Measurements from ENCODE around the gene SEMA5A.

The SEMA5A gene

DNA sequence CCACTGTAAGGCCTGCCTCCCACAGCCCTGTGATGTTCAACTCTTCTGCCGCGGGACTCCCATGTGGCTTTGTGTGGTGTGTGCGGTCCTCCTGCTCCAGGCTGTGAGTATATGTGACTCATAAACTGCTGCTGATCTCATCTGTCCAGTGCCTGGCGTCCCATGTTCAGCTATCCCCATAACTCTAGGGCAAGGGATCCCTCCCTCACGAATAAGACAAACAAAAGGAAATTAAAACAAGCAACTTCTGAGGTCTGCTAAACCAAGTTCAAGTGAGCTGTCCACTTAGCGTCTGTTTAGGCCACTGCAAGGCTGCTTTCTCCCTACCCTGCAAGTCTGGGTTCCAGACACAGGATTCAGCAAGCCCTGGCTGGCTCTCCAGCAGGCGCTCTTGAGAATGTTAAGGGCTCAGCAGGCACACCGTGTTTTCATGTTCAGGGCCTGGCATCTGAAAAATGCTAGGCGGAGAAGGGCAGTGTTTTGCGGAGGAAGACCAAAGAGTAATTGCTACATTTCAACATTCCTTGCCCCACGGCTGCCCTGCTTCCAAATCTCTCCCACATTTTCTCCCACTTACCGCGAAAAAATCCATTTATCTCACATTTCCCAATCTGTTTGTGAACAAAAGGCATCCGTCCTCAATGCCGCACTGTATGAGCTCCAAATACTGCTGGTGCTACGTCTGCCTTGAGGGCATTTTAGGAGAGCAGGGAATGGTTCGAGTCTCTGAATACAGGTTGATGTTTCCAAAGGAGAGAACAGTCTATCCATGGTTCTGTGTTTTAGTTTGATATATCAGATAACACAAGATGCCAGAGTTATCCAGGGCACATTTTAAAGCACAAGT, 280.2 kb downstream of the SEMA5A start:
- no peak for DNase-seq (ENCODE audit: low spot score)

DNA sequence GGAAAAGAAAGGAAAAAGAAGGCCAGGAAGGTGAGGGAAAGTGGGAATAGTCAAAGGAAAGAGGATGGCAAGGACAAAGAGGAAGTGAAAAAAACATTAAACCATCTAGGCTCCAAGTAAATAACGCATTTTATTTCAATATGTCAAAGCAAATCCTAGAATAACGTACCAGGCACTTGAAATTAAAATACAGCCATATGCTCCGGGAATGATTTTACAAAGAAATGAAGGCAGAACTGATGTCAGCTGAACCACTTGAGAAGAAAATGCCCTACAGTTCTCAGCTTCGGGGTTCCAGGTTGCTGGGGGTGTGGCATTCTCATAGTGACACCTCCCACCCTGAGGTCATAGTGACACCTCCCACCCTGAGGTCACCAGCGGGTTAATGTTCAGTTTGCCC, 281.6 kb downstream of the SEMA5A start:
- DNase-seq (ENCODE audit: low spot score) = no peak

DNA sequence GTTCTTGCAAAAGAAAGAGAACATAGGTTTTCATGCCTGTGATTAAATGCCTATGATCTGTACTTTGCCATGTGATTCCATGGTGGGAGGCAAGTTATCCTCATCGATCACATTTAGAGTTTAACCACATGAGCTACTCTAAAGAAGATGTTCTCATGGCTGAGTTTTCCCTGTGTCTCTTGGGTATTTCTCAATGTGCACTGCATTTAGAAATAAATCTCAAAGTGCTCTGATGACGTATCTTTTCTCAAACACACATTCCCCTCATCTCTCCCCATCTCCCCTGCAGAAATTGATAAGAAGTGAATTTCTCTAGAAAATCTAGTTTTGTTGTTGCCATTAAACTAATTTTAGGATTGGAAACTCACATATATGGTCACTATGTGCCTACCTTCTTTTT, 282.2 kb downstream of the SEMA5A start:
- no peak for DNase-seq (ENCODE audit: low spot score)

DNA sequence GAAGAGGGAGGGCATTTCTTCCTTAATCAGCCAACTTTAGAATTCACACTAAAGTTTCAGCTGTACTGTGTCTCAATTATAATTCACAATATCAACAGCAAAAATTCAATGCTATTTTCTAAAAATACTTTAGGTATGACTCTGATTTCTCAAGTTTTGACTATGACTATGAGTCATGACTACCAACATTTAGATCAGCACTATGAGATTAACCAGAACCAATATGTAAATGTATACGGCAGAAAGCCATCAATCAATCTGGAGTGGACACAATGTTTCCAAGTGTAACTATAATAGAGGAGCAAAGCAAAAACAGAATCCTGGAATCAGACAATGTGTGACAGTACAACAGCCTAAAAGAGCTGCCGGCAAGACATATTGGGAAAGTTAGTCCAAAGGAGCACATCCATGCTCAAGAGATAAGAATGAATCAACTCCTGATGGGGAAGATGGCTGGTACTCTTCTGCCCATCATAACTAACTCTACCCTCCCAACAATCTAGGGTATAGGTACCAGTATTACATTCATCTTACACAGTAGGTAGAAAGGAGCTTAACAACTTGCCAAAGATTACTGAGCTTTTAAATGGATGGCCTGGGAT, 294.4 kb downstream of the SEMA5A start:
- DNase-seq (ENCODE audit: low spot score) = no peak

DNA sequence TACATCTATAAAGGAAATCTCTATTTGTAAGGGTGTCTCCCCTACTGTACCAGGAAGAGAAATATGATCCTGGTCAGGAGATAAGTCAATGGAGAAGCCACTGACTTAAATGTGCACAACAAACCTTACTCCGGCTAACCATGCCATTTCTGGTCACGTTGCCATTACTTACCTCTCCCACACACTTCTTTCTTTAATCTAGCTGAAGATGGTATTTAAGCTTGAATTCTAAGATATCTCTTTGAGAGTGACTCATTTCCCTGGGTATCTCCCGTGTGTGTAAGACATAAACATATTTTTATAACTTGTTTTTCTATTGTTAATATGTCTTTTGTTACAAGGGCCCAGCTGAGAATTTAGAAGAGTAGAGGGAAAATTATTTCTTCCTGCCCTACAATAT, 296.6 kb downstream of the SEMA5A start:
- DNase-seq (ENCODE audit: low spot score) = no peak

DNA sequence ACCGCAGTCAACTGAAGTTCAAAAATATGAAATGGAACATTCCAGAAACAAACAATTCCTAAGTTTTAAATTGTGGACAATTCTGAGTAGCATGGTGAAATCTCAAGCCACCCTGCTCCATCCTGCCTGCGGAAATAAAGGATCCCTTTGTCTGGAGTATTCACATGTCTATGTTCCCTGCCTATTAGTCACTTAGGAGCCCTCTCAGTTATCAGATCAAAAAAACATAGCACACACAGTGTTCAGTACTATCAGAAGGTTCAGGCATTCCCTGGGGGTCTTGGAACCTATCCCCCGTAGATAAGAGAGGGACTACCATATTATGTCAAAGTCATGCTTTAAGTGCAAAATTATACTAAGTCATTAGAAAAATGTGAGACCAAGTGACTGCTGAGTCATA, 300.8 kb downstream of the SEMA5A start:
- DNase-seq (ENCODE audit: low spot score) = no peak

DNA sequence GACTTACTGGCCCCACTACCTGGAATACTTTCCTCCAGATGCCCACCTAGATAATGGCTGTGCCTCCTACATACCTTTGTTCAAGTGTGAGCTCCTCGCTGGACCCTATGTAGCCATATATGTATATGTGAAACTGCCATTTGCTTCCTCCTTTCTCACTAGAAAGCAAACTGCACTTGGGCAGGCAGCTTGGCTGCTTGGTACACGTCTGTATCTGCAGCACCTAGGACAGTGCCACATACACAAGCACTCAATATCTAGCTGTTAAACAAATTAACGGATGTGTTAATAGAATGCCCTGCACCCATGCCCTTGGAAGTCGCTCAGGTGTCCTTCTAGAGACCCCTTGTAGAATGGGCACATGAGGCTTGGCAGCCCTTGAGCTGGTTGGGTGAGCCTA, 301.5 kb downstream of the SEMA5A start:
- no peak for DNase-seq (ENCODE audit: low spot score)

DNA sequence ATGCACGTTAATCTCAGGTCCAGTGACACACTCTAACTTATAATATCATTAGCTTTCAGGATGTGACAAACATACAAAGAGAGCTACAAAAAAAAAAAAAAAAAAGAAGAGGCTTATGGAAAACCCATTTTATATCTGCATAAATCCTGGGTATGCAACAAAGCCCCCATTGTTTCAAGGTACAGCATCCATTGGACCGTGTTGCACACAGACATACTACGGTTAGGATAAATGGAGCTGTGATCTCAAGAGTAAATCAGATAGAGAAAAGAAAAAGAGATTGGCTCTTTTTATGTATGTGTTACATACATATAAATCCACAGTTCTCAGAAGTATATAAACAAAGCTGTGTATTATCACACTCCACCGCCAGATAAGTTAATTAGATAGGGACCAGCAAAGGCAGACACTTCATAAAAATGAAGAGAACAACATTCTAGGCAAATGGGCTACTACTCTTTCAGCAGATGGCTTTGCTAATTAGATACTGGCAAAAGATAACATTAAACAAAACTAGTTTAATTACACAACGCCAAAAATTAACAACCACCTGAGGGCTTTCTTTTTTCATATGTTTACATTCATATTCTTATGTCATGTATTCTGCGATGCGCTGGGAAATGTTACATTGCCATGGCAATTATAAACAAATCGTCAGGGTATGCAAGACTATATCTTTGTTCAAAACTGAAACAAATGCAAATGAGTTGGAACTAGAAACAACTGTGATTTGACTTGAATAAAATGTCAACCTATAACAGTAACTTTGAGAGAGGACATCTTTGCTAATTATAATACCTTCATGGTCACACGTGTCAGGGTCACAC, 304.2 kb downstream of the SEMA5A start:
- DNase-seq (ENCODE audit: low spot score) = no peak

DNA sequence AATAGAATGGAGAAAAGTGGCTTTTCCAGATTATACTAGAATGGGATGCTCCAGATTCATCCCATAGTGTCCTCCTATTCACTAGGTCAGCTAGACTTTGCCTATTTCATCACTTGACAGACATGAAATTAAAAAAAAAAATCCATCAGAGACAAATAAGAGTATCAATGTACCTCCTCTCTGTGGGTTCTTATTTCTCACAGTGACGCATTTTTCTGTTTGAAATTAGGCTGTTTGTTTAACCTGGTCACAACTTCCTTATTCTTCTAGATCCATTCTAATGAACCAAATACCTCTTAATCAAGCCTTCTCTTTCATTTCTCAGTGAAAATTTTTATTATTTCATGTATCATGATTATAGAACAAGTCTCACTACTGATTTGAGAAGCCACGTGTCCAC, 305.4 kb downstream of the SEMA5A start:
- DNase-seq (ENCODE audit: low spot score) = no peak

DNA sequence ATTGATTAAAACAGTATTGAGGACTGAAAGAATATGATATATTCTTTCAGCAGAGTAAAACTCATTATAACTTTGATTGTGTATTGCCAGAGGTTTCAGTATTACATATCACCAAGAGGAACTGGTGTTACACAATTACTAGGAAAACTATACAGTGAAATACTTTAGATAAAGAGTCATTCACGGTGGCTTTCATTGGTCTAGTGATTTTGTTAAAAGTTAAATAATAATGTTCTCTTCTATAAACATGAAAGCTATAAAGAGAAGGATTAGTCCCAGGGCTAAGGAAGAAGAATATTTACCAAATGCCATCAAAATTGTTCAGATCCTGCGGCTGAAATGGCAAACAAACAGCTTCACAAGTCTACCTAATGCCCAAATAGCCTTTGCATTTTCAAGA, 306.2 kb downstream of the SEMA5A start:
- DNase-seq (ENCODE audit: low spot score) = no peak

DNA sequence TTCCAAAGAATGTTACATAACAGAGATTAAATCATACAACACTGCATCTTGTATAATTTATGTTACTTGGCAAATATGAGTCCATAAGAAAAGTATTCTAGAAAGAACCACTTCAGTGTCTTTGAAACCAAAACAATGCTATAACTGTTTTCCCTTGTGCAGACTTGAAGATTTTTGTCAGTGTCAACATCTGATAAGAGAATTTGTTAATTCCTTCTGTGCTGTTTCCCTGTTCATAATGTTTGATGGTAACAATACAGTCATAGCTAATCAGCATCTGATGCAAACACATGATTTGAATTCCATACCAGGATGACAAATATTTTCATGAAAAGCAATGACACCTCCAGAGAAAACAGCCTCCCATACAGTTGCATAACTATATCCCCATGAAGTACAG, 306.8 kb downstream of the SEMA5A start:
- no peak for DNase-seq (ENCODE audit: low spot score)

DNA sequence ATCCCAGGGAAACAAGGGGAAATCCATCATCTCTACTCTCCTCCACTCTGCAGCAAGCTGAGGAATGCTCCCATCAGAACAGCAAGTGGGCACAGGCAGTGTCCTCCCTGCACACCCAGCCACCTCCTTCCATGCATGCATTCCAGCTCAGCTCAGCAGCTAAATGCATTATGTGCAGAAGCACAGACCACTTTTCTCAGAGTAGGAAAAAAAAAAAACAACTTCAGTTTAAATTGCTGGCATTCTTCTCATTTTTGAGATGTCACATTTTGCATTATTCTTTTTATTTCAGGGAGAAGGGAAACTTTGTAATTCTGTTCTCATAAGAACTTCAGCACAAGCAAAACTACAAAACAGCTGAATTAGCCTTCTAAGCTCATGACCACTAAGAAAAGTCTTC, 312.2 kb downstream of the SEMA5A start:
- no peak for DNase-seq (ENCODE audit: low spot score)

DNA sequence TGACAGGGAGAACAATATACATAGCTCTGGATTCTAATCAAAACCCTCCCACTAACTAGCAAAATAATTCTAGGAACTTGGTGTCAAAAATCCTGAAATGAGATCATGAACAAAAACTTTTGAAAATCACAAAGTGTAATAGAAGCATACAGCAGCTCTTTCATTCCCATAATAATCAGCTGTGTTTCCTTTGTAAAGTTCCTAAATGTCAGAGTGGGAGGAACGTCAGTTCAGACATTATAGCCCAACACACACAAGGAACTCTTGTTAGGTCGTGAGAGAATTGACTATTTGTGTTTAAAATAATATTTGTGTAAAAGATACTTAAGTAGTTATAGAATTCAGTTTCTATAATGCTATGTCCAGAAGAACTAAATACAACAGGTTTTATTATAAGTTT, 312.8 kb downstream of the SEMA5A start:
- no peak for DNase-seq (ENCODE audit: low spot score)

DNA sequence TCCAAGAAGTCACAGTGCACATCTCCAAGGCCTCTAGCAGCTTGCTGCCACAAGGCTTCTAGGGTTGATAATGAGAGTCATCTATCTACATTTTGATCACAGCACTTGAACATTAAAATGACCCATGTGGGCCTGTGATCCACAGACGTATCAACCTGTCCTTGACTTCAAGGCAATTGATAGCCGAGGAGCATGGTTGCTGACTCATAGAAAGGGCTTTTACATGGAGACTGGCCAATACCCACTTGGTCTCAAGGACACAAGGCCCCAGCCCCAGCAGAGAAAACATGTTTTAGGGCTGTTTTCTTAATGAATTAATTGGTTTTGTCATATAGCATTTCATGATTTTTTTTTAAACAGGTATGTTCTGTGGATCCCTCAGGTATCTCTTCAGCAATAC, 314.0 kb downstream of the SEMA5A start:
- no peak for DNase-seq (ENCODE audit: low spot score)

DNA sequence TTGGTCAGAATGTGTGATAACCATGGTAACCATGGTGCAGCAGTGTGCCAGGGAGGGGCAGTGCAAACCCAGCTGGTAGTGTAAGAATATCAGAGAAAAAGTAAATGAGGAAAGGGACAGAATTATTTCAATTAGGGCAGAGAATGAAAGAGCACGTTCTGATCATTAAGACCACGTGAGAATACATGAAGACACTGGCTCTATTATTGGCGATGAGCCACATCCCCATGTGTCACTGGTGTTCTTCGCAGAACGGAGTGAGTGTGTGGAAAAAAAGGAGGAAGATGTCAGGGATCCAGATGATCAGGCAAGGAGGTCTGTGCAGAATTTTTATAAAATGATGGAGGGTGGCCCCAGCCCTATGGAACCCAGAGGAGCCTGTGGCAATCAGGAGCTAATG, 315.5 kb downstream of the SEMA5A start:
- DNase-seq (ENCODE audit: low spot score) = no peak

DNA sequence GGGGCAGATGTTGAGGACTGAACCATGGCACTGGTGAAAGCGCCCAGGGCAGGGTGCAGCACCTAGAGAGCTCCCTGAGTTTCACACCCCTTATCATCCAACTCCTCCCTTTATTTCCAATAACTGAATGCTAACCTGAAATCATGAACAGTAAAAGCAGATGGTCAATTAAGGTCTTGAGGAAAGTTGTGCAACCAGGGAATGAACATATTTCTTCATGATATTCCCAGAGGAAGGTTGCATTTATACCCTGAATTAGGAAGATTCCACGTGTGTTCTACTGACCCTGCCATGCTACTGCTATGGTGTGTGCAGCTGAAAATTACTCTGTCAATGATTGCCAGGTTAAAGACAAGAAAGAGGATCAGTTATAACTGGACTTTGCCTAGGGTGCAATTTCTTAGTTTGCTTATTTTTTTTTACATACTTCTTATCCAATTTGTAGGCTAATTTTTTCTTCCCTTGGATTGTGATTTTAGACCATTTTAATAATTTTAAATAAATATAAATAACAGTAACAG, 319.8 kb downstream of the SEMA5A start:
- no peak for DNase-seq (ENCODE audit: low spot score)

DNA sequence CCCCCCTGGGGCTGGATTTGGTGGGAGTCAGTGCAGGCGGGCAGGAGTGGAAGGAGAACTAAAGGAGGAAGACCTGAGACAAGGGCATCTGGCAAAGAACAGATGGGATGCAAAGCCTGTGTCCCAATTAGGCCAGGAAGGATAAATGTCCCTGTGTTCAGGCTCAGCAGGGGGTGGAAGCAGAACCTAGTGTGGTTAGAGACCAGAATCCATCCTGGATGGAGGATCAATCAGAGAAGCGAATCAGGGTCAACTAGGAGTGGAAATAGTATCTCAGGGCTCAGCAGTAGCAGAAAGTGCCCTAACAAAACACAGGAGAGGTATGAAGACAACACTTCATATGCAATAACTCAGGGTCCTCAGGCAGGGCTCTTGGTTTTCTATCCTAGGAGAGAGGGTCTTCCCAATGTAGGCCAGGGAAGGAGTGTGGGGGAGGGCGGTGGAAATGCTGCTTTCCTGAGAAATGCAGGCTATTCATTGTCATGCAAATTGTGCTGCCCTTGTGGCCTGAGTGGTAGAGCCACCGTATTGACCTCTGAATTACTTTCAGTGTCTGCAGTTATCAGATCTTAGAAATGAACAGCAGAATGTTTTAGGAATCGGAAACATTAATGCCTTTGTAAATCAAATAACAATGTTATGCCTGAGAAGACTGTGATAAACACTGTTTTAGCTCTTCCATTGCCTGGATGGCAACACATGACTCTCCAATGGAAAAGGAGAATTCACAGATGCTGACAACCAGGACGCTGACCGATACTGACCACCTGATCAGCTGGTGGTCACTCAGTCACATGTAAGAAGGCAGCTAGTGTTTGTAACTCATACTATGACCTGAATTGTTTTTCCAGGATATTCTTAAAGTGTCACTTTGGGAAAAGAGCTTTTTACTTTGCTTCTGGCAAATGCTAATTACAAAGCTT, 323.6 kb downstream of the SEMA5A start:
- DNase-seq (ENCODE audit: low spot score) = no peak

DNA sequence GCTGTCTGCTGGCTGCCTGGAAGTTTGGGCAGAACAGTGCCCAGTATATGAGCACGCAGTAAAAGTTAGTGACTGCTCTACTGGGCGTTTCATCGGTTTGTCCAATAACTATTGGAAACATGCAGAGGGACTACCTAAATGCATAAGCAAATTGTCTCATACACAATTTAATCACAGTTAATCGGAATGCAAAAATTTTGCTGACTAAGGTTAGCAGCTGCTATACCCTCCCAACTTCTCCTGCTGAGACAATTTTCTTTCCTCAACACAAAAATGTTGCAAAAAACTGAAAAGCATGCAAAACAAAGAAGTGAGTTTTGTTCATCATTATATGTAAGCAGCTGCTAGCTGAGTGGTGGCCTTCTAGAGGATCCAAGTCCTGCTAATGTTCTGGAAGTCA, 327.5 kb downstream of the SEMA5A start:
- DNase-seq (ENCODE audit: low spot score) = no peak

DNA sequence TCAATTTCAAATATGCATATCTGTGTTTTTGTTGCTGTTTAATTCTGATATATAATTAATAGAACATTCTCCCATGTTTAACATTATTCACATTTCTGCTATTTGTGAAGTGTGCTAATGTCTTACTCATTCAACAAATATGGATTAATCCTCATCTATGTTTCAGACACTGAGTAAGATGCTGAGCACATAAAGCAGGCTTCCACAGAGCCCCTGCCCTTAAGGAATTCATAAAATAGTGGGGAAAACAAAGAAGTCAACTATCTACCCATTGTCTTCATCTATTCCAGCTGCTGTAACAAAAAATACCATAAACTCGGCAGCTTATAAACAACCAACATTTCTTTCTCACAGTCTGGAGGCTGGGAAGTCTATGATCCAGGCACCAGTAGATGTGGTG, 333.3 kb downstream of the SEMA5A start:
- DNase-seq (ENCODE audit: low spot score) = no peak

DNA sequence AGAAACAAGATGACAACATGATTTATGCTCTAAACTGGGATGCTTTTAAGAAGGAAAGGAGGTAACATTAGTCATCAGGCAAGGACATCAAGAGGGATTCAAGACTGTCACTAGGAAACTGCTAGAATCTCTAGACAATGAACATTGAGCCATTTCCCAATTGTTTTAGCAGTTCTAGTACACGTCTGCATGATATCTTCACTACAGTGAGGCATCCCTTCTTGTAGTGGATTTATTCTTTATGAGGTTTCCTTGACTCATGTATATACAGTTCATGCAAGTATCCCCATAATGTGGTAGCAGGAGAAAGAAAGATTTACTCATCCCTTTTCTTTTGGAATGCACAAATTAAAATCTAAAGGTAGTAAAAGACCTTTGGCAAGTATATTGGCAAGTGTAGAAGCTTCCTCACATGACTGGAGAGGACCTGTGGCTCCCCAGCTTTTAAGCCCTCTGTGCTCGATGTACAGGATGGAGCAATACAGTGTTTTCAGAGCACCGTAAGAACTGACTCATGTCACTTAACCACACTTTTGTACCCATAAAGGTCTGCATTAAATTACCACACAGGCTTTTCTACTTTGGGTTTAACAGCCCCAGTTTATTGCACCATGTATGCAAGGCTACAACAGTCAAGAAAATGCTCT, 335.9 kb downstream of the SEMA5A start:
- no peak for DNase-seq (ENCODE audit: low spot score)

DNA sequence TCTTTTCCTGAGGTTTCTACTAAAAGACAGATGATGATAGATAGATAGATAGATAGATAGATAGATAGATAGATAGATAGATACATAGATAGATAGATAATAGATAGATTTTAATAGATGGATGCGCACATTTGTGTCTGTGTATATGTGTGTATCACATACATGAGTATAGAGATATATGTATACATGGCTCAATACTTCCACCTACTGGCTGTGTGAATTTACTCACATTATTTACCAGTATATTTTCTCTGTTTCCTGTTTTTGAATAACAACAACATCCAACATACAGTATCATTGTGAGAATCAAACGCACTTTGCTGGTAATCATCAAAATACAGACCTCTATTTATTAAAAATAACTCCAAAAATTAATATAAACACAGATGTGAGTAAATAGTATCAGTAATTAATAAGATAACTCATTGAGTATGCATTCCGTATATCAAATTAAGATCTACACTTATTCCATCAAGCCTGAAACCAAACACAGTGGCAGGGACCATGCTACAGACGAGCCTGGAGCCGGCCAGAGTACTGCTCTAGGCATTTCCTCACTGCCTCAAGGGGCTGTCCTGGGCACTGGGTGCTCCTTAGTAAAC, 338.0 kb downstream of the SEMA5A start:
- DNase-seq (ENCODE audit: low spot score) = no peak
